Activated CD4-positive, alpha-beta T cell treated with anti-CD3 and anti-CD28 coated beads for 48 hours (primary cell): ENCODE measurements around the gene CDC25A.
"Not testable (repeated sequence)": the region's sequence is repeated elsewhere in the genome, so short reads cannot be mapped to it uniquely, and the experiment has no call there.

Source experiments
- DNase-seq: peaks from one replicate; pipeline ENCODE4 v3.0.0-alpha.2; 2020

The CDC25A gene

DNA sequence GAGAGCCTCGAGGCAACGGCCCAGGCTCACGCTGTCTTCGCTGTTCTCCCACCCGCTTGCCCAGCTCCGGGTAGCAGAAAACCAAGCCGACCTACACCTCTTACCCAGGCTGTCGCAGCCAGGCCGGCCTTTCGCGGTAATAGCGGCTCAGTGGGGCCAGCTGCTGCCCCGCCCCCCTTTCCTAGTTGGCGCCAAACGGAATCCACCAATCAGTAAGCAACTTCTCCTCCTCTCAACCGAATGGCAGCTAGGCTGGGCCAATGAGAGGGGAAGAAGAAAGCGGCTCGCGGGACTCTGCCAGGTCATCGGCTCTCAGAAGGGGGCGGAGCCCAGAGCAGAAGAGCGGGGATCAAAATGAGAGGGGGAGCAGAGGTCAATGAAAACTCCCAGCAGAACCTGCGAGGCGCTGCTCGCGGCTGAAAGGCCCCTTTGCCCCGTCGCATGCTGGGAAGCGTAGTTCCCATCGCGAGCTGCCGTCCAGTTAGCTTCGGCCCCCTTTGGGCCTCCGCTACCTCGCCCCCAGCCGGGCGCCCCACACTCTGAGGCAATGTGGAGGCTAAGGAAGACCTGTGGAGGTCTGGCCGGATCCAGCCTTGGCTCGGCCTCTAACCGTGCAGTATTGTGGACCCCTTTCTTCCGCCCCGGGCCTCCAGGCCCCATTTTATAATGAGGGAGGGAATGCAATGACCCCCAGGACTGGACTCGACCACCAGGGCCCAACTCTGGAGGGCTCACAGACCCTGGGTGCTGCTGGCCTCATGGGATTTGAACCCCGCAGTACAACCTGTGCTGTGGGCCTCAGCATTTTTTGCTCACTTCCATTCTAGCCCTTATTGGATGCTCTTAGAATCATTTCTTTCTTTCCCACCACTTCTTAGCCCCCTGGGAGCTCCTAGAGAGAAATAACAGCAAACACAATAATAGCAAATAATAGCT lies at the start of gene CDC25A:
Gene CDC25A, minus strand, starts transcription at position 152 of the 936 bp plus-strand sequence. CDS start 470 bp downstream, outside the sequence.
- peak; percentile 97 for DNase-seq

- no peak for DNase-seq
These were observed 48.3 kb upstream of the CDC25A start for GRCh38 chr3:48236531-48236930.

DNA sequence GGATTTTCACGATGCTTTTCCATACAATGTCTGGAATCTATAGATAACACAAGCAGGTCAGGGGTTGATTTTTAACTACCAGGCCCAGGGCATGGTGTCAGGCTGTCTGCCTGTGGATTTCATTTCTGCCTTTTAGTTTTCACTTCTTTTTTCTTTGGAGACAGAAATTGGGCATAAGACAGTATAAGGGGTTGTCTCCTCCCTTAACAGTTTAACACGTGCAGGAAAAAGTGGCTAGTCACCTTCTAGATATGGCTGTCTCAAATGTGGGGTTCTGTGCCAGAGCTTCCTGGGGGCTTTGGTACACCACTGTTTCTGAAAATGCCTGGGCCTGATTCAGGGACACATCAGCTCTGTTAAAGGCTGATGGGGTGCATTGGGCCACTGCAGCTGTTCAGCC lies 45.3 kb upstream of the CDC25A start:
- no peak for DNase-seq

DNA sequence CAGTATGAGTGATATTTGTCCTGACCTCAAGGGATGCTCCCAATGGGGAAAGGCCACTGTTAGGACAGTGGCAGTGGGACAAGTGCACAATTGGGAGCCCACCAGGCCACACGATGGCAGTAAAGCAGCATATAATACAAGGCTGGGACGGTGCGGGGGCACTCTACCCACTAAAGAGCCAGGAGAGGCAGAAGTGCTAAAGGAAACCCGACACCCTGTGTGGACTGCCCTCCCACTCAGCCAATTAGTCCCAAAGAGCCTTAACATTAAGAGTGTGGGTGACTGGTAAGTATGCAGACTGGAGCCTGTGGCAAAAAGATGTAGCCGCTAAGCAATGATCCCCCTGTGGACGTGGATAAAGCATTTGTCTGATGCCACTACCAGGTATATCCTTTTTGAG lies 44.5 kb upstream of the CDC25A start:
- DNase-seq, result peak; percentile 77

- no peak for DNase-seq
These were observed 44.0 kb upstream of the CDC25A start for GRCh38 chr3:48232232-48232631.

DNA sequence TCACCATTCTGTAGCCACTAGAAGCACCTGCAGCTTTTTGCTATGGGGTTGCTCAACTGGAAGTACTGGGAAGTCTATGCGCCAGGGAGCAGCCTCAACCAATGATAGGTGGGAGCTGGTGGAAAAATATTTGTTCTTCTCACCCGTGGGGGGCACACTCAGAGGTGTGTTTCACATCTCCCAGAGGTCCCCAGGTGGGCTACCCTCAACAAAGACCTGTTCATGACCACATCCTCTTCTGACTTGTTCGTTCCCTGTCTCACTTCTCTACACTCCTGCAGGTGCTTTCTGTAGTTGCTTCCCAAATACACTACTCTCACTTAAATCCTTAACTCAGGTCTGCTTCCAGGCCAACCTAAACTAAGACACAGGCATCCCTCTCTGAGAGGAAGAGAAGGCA lies 38.7 kb upstream of the CDC25A start:
- DNase-seq, result no peak

- no peak for DNase-seq
These were observed 37.4 kb upstream of the CDC25A start for GRCh38 chr3:48225587-48225986.

DNA sequence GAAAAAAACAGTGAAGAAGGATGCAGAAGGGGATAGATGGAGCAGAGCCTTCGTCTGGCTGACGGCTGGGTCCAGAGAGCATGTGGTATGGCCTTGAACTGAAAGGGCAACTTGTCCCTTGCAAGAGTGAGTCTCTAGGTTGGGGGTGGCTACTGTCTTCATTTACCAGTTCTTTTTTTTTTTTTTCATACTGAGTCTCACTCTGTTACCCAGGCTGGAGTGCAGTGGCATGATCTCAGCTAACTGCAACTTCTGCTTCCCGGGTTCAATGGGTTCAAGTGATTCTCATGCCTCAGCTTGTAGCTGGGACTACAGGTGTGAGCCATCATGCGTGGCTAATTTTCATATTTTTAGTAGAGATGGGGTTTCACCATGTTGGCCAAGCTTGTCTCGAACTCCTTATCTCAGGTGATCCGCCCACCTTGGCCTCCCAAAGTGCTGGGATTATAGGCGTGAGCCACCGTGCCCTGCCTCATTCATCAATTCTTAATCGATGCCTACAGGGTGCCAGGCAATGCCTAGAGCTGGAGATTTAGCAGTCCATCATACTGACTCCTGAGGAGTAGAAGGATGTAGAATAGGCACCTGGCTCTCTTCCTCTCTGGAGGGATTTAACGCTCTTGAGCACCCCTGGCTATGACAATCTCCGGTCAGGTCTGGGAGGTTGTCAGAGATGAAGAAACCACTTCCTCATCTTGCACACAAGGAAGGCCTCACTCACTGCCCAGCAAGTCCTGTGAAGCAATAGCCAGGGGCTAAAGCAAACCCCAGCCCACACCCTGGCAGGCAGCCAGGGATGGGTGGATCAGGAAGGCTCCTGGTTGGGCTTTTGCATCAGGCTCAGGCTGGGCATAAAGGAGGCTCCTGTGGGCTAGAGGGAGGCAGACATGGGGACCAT lies 34.6 kb upstream of the CDC25A start, which contains the start of gene CAMP:
Gene CAMP, plus strand, starts transcription at position 880 of the 898 bp plus-strand sequence. Its CDS starts 17 bp downstream, at position 897.
- no peak for DNase-seq

DNA sequence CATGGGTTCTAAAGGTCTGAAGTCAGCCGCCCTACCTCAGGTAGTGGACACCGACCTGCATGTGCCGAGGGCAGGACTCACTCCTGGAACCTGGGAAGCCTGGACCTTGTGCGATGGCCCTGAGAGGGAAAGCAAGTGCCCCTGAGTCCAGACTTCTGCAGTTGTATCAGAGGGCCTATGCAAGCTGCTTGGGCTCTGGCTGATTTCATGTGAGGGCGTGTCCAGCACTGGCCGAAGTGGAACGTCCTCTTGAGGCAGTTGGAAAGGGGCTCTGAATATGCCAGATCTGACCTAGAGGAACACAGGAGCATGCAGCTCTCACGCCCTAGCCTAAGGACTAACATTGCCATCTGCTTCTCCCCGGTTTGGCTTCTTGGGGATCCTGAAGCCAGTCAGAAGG lies 32.5 kb upstream of the CDC25A start:
- DNase-seq, result no peak

GRCh38 chr3:48219543-48219942 lies 31.3 kb upstream of the CDC25A start:
- no peak for DNase-seq

DNA sequence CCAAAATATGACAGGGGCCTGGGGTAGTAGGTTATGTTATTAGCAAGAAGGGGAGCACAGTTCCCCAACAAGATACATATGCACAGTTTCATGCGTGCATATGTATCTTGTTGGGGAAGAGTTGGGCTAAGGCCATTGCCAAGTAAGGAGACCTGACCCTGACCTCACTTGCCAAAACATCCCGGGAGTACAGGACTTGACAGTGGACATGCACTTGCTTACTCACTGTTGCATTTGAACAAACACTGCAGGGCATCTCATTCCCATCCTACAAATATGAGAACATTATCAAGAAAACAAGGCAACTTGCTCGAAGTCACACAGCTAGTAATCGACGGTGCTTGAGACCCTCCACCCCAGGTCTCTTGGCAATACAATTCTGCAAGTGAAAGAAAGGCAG lies 30.3 kb upstream of the CDC25A start:
- DNase-seq, result no peak

GRCh38 chr3:48217449-48217848 lies 29.2 kb upstream of the CDC25A start:
- DNase-seq, result no peak

DNA sequence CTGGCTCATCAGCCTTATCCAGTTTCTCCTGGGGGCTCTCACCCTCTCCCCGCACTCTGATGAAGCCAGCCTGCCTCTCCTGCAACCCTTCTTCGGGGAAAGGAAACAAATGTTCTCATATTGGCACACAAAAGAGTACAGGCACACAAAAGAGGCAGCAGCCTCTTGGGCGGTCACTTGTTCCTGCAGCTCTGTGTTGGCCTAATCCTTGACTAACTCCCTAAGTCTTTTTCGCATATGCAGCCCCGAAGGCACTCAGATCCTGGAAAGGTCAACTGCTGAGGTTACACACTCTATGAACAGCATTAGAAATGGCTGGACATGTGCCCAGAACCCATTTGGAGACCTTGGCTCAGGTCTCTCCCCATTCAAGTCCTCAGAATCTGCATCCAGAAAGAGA lies 27.7 kb upstream of the CDC25A start:
- DNase-seq, result no peak

GRCh38 chr3:48215466-48215865 lies 27.2 kb upstream of the CDC25A start:
- DNase-seq, result no peak

GRCh38 chr3:48215019-48215418 lies 26.8 kb upstream of the CDC25A start:
- no peak for DNase-seq

- no peak for DNase-seq
These were observed 26.0 kb upstream of the CDC25A start for GRCh38 chr3:48214225-48214624.

DNA sequence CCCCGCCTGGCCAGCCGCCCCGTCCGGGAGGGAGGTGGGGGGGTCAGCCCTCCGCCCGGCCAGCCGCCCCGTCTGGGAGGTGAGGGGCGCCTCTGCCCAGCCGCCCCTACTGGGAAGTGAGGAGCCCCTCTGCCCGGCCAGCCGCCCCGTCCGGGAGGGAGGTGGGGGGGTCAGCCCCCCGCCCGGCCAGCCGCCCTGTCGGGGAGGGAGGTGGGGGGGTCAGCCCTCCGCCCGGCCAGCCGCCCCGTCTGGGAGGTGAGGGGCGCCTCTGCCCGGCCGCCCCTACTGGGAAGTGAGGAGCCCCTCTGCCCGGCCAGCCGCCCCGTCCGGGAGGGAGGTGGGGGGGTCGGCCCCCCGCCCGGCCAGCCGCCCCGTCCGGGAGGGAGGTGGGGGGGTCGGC lies 23.6 kb upstream of the CDC25A start:
- DNase-seq, result not testable (repeated sequence)

- not testable (repeated sequence) for DNase-seq
These were observed 22.3 kb upstream of the CDC25A start for GRCh38 chr3:48210534-48210933.

DNA sequence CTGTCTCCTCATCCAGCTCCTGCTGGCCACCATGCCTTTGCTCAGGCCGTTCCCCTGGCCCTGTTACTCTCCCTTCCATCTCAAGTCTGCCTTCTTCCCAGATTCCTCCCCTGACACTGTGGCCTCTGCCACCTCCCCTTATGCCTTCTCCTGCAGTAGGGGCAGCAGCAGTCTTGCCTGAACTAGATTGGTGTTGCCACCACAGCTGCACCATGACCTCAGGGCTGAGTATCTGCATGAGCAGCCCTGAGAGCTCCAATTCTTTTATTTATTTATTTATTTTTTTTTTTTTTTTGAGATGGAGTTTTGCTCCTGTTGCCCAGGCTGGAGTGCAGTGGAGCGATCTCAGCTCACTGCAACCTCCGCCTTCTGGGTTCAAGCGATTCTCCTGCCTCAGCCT lies 21.2 kb upstream of the CDC25A start:
- no peak for DNase-seq

GRCh38 chr3:48208076-48208475 lies 19.9 kb upstream of the CDC25A start:
- no peak for DNase-seq

- DNase-seq, result no peak
These were observed 14.4 kb upstream of the CDC25A start for GRCh38 chr3:48202632-48203031.

GRCh38 chr3:48199117-48199516 lies 10.9 kb upstream of the CDC25A start:
- DNase-seq, result no peak

DNA sequence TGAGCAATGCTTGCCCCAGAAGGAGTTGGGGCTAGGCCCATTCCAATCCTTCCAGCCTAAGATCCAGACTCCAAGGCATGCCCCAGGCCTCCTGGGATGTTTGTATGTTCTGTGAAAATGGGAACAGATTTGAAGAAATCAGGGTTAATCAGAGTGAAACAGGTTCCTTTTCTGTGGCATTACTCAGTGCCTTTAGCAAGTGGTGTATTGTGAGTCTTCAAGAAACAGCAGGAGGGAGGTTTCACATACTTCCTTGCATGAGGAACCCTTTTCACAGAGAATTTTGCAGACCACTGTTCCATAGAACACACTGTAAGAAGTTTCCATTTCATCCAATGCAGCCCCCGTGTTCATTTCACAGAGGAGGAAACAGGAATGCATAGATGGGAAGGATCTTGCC lies 8.4 kb upstream of the CDC25A start:
- DNase-seq, result no peak
